Fibroblast of the aortic adventitia (primary cell): Measurements from ENCODE around the gene TOR4A. TPM values are rescaled to one million over a fixed set of nuclear protein-coding genes. Genes with fewer than 3 reads are reported as not detected.

Source experiments
- DNase-seq: peaks from one replicate; pipeline ENCODE4 v3.0.0-alpha.2; 2010; ENCODE audit warnings: low read depth
- H3K4me3 ChIP-seq: 2 replicates; pipeline ENCODE4 v1.5.1; 2011; ENCODE audit warnings: low read depth, mild to moderate bottlenecking, control low read depth, low read length, moderate library complexity
- CTCF ChIP-seq: IDR thresholded peaks from 2 replicates; pipeline ENCODE4 v1.5.1; 2011; ENCODE audit warnings: mild to moderate bottlenecking, low read length, control low read depth, inconsistent platforms; ENCODE audit not compliant: insufficient read depth
- total RNA-seq: library from RNA; depleted of rRNA; stranded (reverse); fragments of >200 nt; gene quantifications from 2 replicates; pipeline ENCODE4 v1.2.3, GENCODE V29; 2012; ENCODE audit warnings: low replicate concordance

The TOR4A gene
- total RNA-seq, 1 donor: 31.3 TPM

- no peak for TF ChIP-seq CTCF
- no peak overlapping the region for H3K4me3 ChIP-seq
- no peak for DNase-seq
These were observed 34.7 kb downstream of the TOR4A start for GRCh38 chr9:137311986-137312851.

GRCh38 chr9:137312852-137313325, 35.4 kb downstream of the TOR4A start:
- H3K4me3 ChIP-seq: no peak overlapping the region
- TF ChIP-seq CTCF: no peak
- no peak for DNase-seq

- H3K4me3 ChIP-seq: no peak overlapping the region
- TF ChIP-seq CTCF: no peak
- DNase-seq: no peak
These were observed 35.9 kb downstream of the TOR4A start for GRCh38 chr9:137313326-137313936.

GRCh38 chr9:137313956-137314560, 36.5 kb downstream of the TOR4A start:
- DNase-seq: no peak
- TF ChIP-seq CTCF: no peak

GRCh38 chr9:137314561-137315560, 37.3 kb downstream of the TOR4A start:
- no peak for DNase-seq
- no peak overlapping the region for H3K4me3 ChIP-seq
- no peak for TF ChIP-seq CTCF

More at GRCh38 chr9:137313956-137314560, 36.5 kb downstream of the TOR4A start:
- no peak overlapping the region for H3K4me3 ChIP-seq

- no peak for DNase-seq
- no peak for TF ChIP-seq CTCF
- H3K4me3 ChIP-seq: no peak overlapping the region
These were observed 38.1 kb downstream of the TOR4A start for GRCh38 chr9:137315581-137316011.
